Mesothelial cell of epicardium (in vitro differentiated cells): ENCODE results near the gene HES7. TPM values are rescaled to one million over a fixed set of nuclear protein-coding genes. Genes with fewer than 3 reads are reported as not detected.

Source experiments
- DNase-seq, 2 experiments: peaks; one replicate each; pipeline ENCODE4 v3.0.0; 2021; ENCODE audit warnings: low spot score in 2 of 2; ENCODE audit not compliant: unreplicated experiment in 2 of 2
- H3K27ac Mint-ChIP-seq: 2 replicates; pipeline ENCODE4 v1.8.0; 2021; ENCODE audit warnings: mixed read lengths
- H3K27me3 Mint-ChIP-seq: 2 replicates; pipeline ENCODE4 v1.8.0; 2021; ENCODE audit warnings: low read depth, mixed read lengths
- H3K36me3 Mint-ChIP-seq: 2 replicates; pipeline ENCODE4 v1.8.0; 2021; ENCODE audit warnings: mixed read lengths
- H3K4me1 Mint-ChIP-seq: 2 replicates; pipeline ENCODE4 v1.8.0; 2021; ENCODE audit warnings: mixed read lengths
- H3K4me3 Mint-ChIP-seq: 2 replicates; pipeline ENCODE4 v1.8.0; 2021; ENCODE audit warnings: mild to moderate bottlenecking, moderate library complexity, mixed read lengths
- H3K9me3 Mint-ChIP-seq: 2 replicates; pipeline ENCODE4 v1.8.0; 2021; ENCODE audit warnings: mixed read lengths
- CTCF ChIP-seq: fragments of 200-600 bp; sonication (generic); IDR thresholded peaks from one replicate; pipeline ENCODE4 v1.5.0; 2021; ENCODE audit warnings: antibody characterized with exemption; ENCODE audit not compliant: unreplicated experiment
- total RNA-seq: library from RNA; stranded (reverse); gene quantifications from 3 replicates; pipeline ENCODE4 v1.2.1, GENCODE V29; 2021

HES7 gene
- total RNA-seq, 1 donor from 2014 or later = 0.45 TPM

- Mint-ChIP-seq H3K27me3 (peaks cover 42% of the 10 kb centered on the region), H3K27ac (no peak overlapping the region), H3K9me3 (no peaks in the 10 kb centered on the region), H3K36me3 (no peaks in the 10 kb centered on the region), H3K4me1 (no peaks in the 10 kb centered on the region), H3K4me3 (no peak overlapping the region)
- no peak for DNase-seq
- TF ChIP-seq CTCF = no peak
Measured at GRCh38 chr17:8104911-8105310, 19.0 kb downstream of the HES7 start.

GRCh38 chr17:8103549-8103948 is 20.4 kb downstream of the HES7 start:
- no peaks in the 10 kb centered on the region for H3K4me1 Mint-ChIP-seq

GRCh38 chr17:8101721-8102120 is 22.2 kb downstream of the HES7 start:
- Mint-ChIP-seq H3K36me3 (no peaks in the 10 kb centered on the region), H3K4me3 (no peak overlapping the region), H3K27ac (no peak overlapping the region), H3K9me3 (no peaks in the 10 kb centered on the region), H3K4me1 (no peaks in the 10 kb centered on the region), H3K27me3 (peaks cover 34% of the 10 kb centered on the region)
- TF ChIP-seq CTCF = no peak
- no peak for DNase-seq

More at GRCh38 chr17:8103549-8103948, 20.4 kb downstream of the HES7 start:
- DNase-seq = no peak
- Mint-ChIP-seq H3K36me3 (no peaks in the 10 kb centered on the region), H3K9me3 (no peaks in the 10 kb centered on the region), H3K27ac (no peak overlapping the region), H3K4me3 (no peak overlapping the region), H3K27me3 (peaks cover 32% of the 10 kb centered on the region)
- no peak for TF ChIP-seq CTCF

- Mint-ChIP-seq H3K27ac (no peak overlapping the region), H3K4me3 (no peak overlapping the region), H3K36me3 (no peaks in the 10 kb centered on the region), H3K27me3 (peaks cover 38% of the 10 kb centered on the region), H3K9me3 (no peaks in the 10 kb centered on the region), H3K4me1 (no peaks in the 10 kb centered on the region)
- no peak for TF ChIP-seq CTCF
- no peak for DNase-seq
Measured at GRCh38 chr17:8100763-8101162, 23.1 kb downstream of the HES7 start.

GRCh38 chr17:8100111-8100510 is 23.8 kb downstream of the HES7 start:
- Mint-ChIP-seq H3K4me1 (no peaks in the 10 kb centered on the region), H3K9me3 (no peaks in the 10 kb centered on the region), H3K27ac (no peak overlapping the region), H3K27me3 (peaks cover 42% of the 10 kb centered on the region), H3K36me3 (no peaks in the 10 kb centered on the region), H3K4me3 (no peak overlapping the region)
- DNase-seq = no peak
- TF ChIP-seq CTCF = no peak

GRCh38 chr17:8096541-8096940 is 27.4 kb downstream of the HES7 start:
- H3K9me3 Mint-ChIP-seq = no peaks in the 10 kb centered on the region
- no peaks in the 10 kb centered on the region for H3K4me1 Mint-ChIP-seq
- H3K36me3 Mint-ChIP-seq = no peaks in the 10 kb centered on the region
- no peak overlapping the region for H3K4me3 Mint-ChIP-seq
- TF ChIP-seq CTCF = no peak
- no peak for DNase-seq
- H3K27ac Mint-ChIP-seq = no peak overlapping the region
- peaks cover 54% of the 10 kb centered on the region for H3K27me3 Mint-ChIP-seq
